CD4-positive, alpha-beta T cell treated with Interleukin-2 at 100 ng/mL for 4 hours (primary cell): ENCODE measurements around the gene VPS37D.
A peak's percentile ranks its signal among the peaks of the same experiment; 100 is the strongest.
"Not testable (repeated sequence)": the region's sequence is repeated elsewhere in the genome, so short reads cannot be mapped to it uniquely, and the experiment has no call there.

Experiments used
- DNase-seq: peaks from one replicate; pipeline ENCODE4 v3.0.0-alpha.2; 2020; ENCODE audit warnings: low spot score

Gene VPS37D

DNA sequence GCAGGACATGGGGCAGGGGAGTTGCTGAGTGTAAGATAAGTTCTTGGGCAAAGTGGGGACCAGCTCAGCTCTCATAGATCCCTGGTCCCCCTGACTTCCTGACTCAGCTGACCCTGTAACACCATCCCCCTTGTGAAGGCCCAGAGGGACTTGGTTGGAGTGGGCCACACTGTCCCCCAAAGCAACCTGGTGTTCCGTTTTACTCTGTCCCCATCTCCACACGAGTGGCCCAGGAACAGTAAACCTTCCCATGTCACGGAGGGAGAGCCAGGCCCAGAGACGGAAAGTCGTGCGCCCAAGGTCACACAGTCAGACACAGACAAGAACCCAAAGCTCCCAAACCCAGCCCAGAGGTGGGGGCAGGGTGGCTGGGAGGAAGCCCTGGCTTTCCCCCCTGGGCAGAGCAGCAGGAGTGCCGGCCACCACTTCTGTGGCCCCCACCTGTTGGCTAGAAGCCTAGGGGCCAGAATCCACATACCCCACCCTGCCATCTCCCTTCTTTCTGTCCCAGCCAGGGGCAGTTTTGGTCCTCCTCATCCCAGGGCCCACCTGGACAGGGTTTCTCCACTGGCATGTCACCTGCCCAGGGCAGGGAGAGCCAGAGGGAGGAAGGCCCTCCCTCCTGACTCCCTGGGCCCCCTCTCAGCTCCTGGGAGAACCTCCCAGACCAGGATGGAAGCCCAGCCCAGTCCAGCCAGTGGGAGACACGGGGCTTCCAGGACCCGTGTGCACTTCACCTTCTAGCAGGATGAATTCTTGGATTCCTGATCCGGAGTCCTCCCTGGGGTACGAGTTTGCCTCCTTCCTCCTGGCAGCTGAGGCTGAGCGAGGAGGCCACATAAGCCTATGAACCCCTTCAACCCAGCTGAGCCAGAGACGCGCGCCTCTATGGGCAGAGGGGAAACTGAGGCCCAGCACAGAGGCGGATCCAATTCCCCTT is 20.6 kb upstream of the VPS37D start:
- no peak for DNase-seq

DNA sequence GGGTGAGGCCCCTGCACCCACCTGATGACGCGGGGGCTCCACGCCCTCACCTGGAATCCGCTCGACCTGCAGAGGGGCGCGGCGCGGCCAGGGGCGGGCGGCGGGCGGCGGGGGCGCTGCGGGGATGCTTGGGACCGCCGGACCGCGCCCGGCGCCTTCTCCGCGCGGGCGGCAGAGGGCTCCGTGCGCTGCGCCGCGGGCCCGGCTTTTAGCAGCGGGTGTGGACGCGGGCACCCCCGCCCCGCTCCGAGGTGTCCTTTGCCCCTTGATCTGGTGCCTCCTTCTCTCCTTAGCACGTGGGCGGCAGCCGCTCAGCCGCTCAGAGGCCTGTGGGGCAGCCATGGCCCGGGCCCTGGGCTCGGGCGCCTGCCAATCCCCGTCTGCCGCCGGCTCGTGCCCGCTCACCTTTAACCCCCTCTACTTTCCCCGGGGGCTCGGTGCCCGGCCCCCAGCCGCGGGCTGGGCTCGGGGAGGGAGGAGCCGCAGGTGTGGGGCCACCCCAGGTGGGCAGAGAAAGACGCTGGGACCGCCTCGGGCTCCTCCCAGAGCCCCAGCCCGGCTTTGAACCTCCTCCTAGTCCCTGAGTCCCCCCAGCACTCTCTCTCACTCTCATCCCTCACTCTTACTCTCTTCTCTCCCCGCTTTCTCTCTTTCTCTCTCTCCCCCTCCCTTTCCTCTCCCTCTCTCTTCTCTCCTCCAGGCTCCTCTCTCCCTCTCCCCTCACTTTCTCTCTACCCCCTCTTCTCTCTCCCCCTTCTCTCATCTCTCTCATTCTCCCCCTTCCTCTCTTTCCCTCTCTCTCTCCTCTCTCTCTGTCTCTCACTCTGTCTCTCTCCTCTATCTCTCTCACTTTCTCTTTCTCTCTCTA is 19.7 kb upstream of the VPS37D start:
- DNase-seq, result peak; percentile 22

DNA sequence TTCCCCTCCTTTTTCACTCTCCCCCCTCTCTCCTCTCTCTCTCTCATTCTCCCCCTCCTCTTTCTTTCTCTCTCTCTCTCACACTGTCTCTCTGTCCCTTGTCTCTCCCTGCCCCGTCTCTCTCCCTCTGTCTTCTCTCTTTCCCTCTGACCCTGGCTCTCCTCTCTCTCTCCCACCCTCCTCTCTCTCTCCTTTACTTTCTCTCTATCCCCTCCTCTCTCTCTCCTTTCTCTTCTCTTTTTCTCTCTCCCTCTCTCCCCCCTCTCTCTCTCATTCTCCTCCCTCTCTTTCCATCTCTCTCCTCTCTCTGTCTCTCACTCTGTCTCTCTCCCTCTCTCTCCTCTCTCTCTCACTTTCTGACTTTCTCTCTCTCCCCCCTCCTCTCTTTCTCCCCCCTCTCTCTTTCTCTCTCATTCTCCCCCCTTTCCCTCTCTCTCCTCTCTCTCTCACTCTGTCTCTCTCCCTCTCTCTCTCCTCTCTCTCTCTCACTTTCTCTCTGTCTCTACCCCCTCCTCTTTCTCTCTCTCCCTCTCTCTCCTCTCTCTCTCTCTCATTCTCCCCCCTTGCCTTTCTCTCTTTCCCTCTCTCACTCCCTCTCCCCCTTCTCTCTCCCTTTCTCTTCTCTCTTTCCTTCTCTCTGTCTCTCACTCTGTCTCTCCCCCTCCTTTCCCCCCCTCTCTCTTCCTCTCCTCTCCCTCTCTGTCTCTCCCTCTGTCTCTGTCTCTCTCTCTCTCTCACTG is 18.9 kb upstream of the VPS37D start:
- DNase-seq, result no peak

- DNase-seq, result no peak
Measured at GRCh38 chr7:73649576-73649975, 18.1 kb upstream of the VPS37D start.

DNA sequence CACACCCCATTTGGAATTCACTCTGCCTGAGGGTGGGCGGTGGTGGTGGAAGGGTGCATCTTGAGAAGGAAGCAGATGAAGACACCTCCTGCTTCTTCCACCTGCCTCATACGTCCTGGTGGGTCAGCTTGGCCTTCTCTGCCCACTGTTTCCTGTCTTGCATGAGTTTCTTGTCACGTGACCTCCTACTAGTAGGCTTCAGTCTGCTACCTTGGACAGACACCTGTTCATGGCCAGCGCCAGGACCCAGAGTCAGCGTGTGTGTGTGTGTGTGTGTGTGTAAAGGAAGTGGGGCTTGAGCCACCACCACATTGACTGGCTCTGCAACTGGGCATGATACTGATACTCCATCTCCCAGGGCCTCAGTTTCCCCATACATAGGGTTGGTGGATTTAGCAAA is 17.1 kb upstream of the VPS37D start:
- DNase-seq, result no peak

DNA sequence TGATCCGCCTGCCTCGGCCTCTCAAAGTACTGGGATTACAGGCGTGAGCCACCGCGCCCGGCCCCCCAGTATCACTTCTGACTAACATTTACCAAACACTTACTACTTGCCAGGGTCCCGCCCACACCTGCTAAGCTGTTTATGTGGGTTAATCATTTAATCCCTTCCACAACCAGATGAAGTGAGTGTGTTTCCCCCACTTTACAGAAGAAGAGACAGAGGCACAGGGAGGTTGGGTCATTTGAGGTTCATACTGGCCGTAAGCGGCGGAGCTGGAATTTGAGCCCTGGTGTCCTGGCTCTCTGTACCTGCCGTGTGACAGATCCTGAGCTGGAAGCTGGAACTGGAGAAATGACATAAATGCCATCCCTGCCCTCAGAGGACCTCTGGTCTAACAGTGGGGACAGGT is 15.1 kb upstream of the VPS37D start:
- DNase-seq, result no peak

DNA sequence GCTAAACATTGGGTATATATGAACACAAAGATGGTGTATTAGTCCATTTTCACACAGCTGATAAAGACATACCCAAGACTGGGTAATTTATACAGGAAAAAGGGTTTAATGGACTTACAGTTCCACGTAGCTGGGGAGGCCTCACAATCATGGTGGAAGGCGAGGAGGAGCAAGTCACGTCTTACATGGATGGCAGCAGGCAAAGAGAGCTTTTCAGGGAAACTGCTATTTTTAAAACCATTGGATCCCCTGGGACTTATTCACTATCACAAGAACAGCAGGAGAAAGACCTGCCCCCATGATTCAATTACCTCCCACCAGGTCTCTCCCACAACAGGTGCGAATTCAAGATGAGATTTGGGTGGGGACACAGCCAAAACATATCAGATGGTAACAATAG is 12.3 kb upstream of the VPS37D start:
- not testable (repeated sequence) for DNase-seq

- DNase-seq, result no peak
Measured at GRCh38 chr7:73659983-73660382, 7.6 kb upstream of the VPS37D start.

GRCh38 chr7:73660594-73660993 is 7.0 kb upstream of the VPS37D start:
- DNase-seq, result not testable (repeated sequence)

- no peak for DNase-seq
Measured at GRCh38 chr7:73663033-73663432, 4.6 kb upstream of the VPS37D start.

GRCh38 chr7:73668103-73668885 is 663 bp downstream of the VPS37D start:
- DNase-seq, result no peak

- DNase-seq, result no peak
Measured at GRCh38 chr7:73668886-73669230, 1.2 kb downstream of the VPS37D start.

DNA sequence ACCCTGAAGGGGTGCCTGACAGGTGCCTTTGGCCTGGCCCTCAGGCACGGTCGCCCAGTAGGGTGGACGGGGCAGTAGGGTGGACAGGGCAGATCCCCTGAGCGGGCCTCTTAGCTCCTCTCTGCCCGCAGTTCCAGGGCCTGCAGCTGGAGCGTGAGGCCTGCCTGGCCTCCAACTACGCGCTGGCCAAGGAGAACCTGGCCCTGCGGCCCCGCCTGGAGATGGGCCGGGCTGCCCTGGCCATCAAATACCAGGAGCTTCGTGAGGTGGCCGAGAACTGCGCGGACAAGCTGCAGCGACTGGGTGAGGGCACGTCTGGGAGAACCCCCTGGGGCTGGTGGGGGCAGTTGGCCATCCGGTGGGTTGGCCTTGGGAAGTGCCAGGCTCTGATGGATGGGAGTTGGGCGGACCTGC is 1.7 kb downstream of the VPS37D start:
- DNase-seq, result no peak

DNA sequence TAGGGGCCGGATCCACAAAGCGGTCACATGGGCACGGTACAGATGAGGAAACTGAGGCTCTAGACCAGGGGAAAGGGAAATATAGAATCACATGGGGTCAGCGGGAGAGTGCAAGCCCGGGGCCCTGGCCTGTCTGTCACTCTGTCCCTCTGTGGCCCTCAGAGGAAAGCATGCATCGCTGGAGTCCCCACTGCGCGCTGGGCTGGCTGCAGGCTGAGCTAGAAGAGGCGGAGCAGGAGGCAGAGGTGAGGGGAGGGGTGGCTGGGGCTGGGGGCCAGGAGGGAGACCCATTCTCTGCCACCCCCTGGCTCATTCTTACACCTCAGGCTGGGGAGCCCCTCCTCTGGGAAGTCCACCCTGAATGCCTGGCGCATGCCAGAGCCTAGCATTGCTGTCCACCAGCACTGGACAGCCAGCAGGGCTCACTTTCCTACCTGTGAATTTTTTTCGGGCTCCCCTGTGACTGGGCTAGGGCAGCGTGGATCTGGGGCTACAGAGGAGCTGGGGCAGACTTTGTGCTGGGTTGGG is 2.3 kb downstream of the VPS37D start:
- DNase-seq, result no peak

GRCh38 chr7:73671322-73671661 is 3.7 kb downstream of the VPS37D start:
- no peak for DNase-seq

- DNase-seq, result no peak
Measured at GRCh38 chr7:73671857-73672445, 4.3 kb downstream of the VPS37D start.

DNA sequence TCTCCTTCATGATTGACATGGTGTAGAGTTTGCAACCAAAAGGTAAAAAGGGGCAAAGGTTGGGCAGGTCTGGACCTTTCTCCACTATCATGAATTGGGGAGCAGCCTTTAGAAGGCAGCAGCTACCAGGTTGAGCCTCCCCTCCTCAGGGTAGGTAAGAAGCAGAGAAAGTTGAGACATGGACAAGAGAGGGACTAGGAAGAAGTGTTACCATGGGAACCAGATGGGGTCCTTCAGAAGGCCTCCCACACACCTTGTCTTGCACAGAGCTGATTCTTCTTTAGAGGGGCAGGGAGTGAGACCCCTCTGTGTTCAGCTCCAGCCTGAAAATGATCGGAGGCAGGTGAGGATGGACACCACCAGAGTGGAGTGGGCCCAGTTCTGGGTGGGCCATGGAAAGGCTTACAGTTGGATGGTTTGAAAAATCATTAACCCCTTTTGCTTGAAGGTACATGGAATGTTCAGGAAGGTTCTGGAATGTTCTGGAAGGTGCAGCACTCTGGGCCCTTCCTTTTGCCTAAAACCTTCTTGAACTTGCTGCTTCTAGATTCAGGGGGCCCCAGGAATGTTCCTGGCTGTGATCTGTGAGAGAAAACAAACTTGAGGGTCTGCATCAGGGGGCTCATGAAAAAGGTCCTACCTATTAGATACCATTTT is 7.0 kb downstream of the VPS37D start:
- no peak for DNase-seq

GRCh38 chr7:73676062-73676461 is 8.4 kb downstream of the VPS37D start:
- DNase-seq, result not testable (repeated sequence)

- no peak for DNase-seq
Measured at GRCh38 chr7:73678862-73679261, 11.2 kb downstream of the VPS37D start.

- no peak for DNase-seq
Measured at GRCh38 chr7:73679709-73680108, 12.1 kb downstream of the VPS37D start.
